ENCODE measurements around the gene ABCB4. TPM values are rescaled to one million over a fixed set of nuclear protein-coding genes. Genes with fewer than 3 reads are reported as not detected.

The ABCB4 gene
- total RNA-seq, 1 experiment from 2014 or later, result not detected

DNA sequence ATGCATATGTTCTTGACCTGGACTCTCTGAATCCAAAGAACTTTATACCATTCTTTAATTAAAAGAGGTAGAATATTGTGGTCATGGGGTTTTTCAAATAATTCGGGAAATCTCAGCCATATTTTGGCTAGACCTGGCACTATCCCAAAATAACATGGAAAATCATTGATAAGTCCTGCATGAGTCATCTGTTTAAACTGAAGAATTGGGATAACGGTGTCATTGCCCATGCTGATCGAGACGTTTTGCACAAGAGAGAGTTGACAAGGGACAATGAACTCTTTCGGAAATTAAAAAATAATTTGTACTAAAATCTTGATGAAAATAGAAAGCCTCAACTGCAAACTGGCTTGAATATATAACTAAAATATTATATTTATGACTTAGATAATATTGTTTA is 19.9 kb upstream of the ABCB4 start:
- Histone ChIP-seq H3K9me3 (ENCODE audit: control insufficient read depth in 1 of 2, insufficient read depth in 1 of 2, low read depth in 1 of 2, low read length in 2 of 2) (no peaks in the 10 kb centered on the region), H3K27me3 (ENCODE audit: insufficient read depth, low read length) (no peaks in the 10 kb centered on the region), H2AFZ (ENCODE audit: low read depth, low read length, poor library complexity, severe bottlenecking) (no peak overlapping the region), H4K20me1 (ENCODE audit: insufficient read depth) (no peaks in the 10 kb centered on the region), H3K4me1 (ENCODE audit: control insufficient read depth in 1 of 2, insufficient read depth in 2 of 2, low read length in 2 of 2) (no peaks in the 10 kb centered on the region), H3K36me3 (ENCODE audit: control insufficient read depth in 1 of 2, insufficient read depth in 2 of 2, low read length in 2 of 2) (no peaks in the 10 kb centered on the region), H3K27ac (ENCODE audit: low read depth, low read length) (no peak overlapping the region), H3K9me2 (ENCODE audit: insufficient read depth) (no peaks in the 10 kb centered on the region), H3K9ac (ENCODE audit: low read length) (no peak overlapping the region), H3K79me2 (ENCODE audit: insufficient read depth, low read length) (no peaks in the 10 kb centered on the region), H3K4me3 (replicated peaks in 1 of 2; ENCODE audit: low read depth in 1 of 2, low read length in 2 of 2) (no peak overlapping the region), H3K4me2 (ENCODE audit: low read length) (no peak overlapping the region)
- BruUV-seq (replicated peaks), result no TSS peak
- ChIA-PET CTCF (interaction anchor here (0.9 kb wide), 1 partner anchor 11 kb away, joined by 3 read pairs; no protein-coding TSS in a partner anchor), RAD21 (ENCODE audit: low non-redundant PET in 1 of 2, low total read pairs in 2 of 2, uncharacterized antibody in 2 of 2, unreplicated experiment in 2 of 2) (no interaction called here), POLR2A (no interaction called here)
- ATAC-seq (no peak), DNase-seq (ENCODE audit: low read depth, low spot score) (no peak)
- TF ChIP-seq POLR2A (IDR thresholded peaks at IDR 0.05; ENCODE audit: borderline replicate concordance, extremely low read depth, insufficient read depth, insufficient read length) (no peak), FOSL1 (IDR thresholded peaks at IDR 0.05; ENCODE audit: low read depth) (no peak), SP1 (IDR thresholded peaks at IDR 0.05; ENCODE audit: low read depth) (no peak), TCF7L2 (IDR thresholded peaks at IDR 0.05; ENCODE audit: borderline replicate concordance, extremely low read depth, insufficient read depth, insufficient read length) (no peak), SIN3A (IDR thresholded peaks at IDR 0.05; ENCODE audit: low read depth) (no peak), ATF3 (IDR thresholded peaks at IDR 0.05) (no peak)
- intact Hi-C loops (cut with micrococcal nuclease), result no loop called here

DNA sequence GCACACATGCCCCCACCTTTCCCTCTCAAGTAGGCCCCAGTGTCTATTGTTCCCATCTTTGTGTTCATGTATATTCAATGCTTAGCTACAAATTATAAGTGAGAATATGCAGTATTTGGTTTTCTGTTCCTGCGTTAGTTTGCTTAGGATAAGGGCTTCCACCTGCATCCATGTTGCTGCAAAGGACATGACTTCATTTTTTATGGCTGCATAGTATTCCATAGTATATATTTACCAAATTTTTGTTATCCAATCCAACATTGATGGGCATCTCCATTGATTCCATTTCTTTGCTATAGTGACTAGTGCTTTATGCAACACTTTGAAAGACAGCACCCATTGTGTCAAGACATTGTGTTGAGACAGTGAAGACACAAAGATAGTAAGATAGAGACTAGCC is 19.0 kb upstream of the ABCB4 start:
- intact Hi-C loops (cut with micrococcal nuclease), result no loop called here
- CTCF ChIA-PET, result interaction anchor here (1.0 kb wide), 1 partner anchor 11 kb away, joined by 3 read pairs; no protein-coding TSS in a partner anchor
- no peak for TF ChIP-seq JUND (IDR thresholded peaks at IDR 0.05)

More for the DNA sequence above, 19.0 kb upstream of the ABCB4 start:
- Histone ChIP-seq H3K36me3 (ENCODE audit: control insufficient read depth in 1 of 2, insufficient read depth in 2 of 2, low read length in 2 of 2) (no peaks in the 10 kb centered on the region), H3K4me2 (ENCODE audit: low read length) (no peak overlapping the region), H3K4me3 (replicated peaks in 1 of 2; ENCODE audit: low read depth in 1 of 2, low read length in 2 of 2) (no peak overlapping the region), H3K9me3 (ENCODE audit: control insufficient read depth in 1 of 2, insufficient read depth in 1 of 2, low read depth in 1 of 2, low read length in 2 of 2) (no peaks in the 10 kb centered on the region), H2AFZ (ENCODE audit: low read depth, low read length, poor library complexity, severe bottlenecking) (no peak overlapping the region), H4K20me1 (ENCODE audit: insufficient read depth) (no peaks in the 10 kb centered on the region), H3K79me2 (ENCODE audit: insufficient read depth, low read length) (no peaks in the 10 kb centered on the region), H3K9me2 (ENCODE audit: insufficient read depth) (no peaks in the 10 kb centered on the region), H3K9ac (ENCODE audit: low read length) (no peak overlapping the region), H3K4me1 (ENCODE audit: control insufficient read depth in 1 of 2, insufficient read depth in 2 of 2, low read length in 2 of 2) (no peaks in the 10 kb centered on the region), H3K27me3 (ENCODE audit: insufficient read depth, low read length) (no peaks in the 10 kb centered on the region), H3K27ac (ENCODE audit: low read depth, low read length) (no peak overlapping the region)
- DNase-seq (ENCODE audit: low read depth, low spot score), result no peak
- ChIA-PET POLR2A (no interaction called here), RAD21 (ENCODE audit: low non-redundant PET in 1 of 2, low total read pairs in 2 of 2, uncharacterized antibody in 2 of 2, unreplicated experiment in 2 of 2) (no interaction called here)
- no peak for ATAC-seq
- no TSS peak for BruUV-seq (replicated peaks)

Data from HCT116 (cell line).